HG03159 (cell line): ENCODE data around the gene TNIP1.

Experiments
- ATAC-seq: cut with Tn5 transposase; IDR thresholded peaks from one replicate; pipeline ENCODE4 v1.9.1; 2021; ENCODE audit warnings: mild to moderate bottlenecking, moderate library complexity; ENCODE audit not compliant: unreplicated experiment

The TNIP1 gene

DNA sequence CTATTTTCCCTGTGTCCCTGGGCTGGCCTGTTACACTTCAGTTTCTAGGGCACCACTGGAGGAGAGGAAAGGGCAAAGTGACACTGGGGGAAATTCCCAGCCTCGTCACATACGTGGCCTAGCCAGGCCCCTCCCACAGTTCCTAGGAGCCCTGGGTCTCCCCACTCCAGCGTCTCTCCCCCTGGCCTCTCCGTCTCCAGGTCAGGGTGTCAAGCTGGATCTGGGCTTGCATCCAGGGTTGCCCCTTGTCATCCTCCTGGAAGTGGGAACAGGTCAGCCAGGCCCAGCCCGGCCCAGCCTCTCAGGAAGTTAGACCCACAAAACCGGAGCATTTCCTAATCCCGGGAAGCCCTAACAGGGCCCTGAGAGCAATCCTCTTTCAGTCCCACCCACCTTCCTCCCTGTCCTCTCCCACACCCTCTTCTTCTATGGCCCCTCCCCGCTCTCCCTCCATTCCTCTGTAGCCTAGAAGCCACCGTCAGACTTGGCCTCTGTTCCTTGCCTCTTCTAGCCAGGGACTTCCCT, 4.7 kb upstream of the TNIP1 start:
- no peak for ATAC-seq

DNA sequence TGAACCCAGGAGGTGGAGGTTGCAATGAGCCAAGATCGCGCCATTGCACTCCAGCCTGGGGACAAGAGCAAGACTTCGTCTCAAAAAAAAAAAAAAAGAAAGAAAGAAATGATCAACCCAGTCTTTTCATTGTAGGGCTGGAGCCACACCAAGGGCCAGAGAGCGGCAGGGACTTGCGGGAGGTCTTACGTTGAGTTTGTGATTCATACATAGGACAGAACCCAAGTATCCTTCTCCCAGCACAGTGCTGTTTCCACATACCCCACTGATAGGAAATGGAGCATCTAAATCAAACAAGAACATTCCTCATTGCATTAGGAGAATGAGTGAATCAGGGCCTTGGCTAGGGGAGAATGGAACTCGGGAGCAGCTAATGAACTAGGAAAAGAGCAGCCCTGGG, 3.5 kb upstream of the TNIP1 start:
- no peak for ATAC-seq

DNA sequence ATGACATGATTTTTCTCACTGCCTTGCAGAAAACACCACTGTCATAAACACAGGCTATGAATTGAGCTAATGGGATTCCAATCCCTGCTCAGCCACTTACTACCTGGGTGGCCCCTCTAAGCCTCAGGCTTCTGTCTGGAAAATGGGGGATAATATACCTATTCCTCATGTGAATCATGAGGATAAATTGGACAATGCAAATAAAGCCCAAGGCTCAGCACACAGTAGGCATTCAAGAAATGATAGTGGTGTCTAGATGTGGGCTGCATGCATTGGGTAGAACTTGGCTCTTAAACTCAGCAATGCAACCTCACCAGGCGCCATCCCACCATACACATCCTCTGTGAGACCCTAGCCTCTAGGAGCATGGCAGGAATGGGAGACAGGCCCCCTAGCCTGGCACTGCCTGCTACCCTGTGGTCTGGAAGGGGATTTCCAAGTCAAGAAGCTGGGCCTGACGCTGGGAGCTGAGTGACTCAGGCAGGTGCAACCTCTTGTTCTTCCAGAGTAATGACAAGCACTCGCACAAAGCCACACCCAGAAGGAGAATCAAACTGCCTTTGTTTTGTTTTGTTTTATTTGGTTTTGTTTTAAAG, 2.3 kb upstream of the TNIP1 start:
- no peak for ATAC-seq

- ATAC-seq: no peak
These were observed 1.6 kb upstream of the TNIP1 start for GRCh38 chr5:151082282-151082902.

GRCh38 chr5:151081431-151082281, 822 bp upstream of the TNIP1 start:
- ATAC-seq: no peak

- ATAC-seq: no peak
These were observed 809 bp downstream of the TNIP1 start for GRCh38 chr5:151079838-151080612.

DNA sequence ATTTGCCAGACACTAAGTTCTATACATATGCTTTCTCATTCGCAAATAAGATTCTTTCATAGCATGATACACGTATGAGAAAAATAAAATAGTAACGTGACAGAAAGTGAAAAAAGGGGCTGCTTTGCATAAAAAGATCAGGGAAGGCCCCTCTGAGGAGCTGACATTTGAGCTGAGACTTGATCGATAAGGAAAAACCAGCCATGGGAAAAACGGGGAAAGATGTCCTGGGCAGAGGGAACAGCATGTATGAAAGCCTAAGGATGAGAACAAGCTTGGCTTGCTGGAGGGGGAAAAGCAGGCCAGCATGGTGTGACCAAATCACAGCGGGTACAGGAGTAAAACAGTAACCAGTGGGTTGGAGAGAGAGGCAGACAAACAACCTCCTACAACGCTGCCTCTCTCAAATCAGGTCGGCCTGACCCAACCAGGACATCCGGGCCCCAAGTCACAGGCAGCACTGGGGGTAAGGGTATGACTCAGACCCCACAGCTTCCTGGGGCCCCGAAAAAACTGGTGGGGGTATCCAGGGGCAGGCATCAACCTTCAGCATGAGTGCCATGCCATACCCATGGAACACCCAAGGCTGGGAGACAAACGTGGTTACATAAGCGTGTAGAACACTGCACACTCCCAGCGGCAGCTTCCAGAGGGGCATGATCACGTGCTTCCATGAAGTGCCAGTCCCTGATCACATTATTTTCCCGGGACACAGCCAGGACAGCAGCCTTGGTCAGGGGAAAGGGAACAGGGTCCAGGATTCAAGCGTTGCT, 2.2 kb downstream of the TNIP1 start:
- peak; percentile 60 for ATAC-seq

GRCh38 chr5:151077967-151078366, 2.9 kb downstream of the TNIP1 start:
- no peak for ATAC-seq

DNA sequence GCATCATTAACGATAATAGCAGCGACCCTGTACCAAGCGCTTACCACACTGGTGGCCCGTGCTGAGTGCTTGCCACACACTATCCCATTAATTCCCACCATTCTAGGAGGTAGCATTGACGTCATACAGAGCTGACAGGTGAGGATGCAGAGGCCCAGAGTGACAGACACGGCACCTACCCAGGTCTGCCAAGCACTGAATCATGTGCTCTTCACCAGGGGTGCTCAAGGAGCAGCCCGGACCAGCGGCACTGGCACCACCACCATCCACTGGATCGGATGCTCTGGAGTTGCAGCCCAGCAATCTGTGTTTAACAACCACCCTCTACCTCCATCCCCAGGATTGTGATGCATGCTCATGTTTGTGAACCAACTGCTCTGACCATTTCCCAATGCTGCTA, 3.4 kb downstream of the TNIP1 start:
- no peak for ATAC-seq

- ATAC-seq: no peak
These were observed 4.2 kb downstream of the TNIP1 start for GRCh38 chr5:151076616-151077015.

DNA sequence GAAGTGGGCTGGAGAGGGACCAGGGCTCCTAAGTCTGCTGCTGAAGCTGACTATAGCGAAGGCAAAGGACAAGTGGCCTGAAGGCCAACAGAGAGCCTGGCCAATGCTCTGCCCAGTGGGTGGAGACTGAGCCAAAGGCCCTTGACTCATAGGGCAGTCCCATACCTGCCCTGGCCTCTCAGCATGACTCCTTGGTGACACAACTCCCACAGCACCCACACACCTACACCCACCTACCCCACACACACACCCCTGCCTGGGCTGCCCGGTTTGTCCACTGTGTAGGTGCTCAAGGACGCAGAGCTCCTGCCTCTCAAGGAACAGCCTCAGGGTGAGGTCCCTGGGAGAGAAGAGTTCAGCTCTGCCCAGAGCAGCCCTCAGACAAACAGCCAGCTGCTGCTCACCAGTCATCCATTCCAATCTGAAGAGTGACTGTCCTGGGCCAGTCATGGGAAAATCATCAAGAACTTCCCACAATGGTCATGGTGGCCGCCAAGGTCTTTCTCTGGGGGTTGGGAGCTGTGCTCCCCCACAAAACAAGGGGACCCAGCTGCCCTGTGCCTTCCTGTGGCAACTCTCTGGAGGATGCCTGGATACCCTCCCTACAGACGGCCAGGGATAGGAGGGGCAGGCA, 5.0 kb downstream of the TNIP1 start:
- ATAC-seq: no peak

DNA sequence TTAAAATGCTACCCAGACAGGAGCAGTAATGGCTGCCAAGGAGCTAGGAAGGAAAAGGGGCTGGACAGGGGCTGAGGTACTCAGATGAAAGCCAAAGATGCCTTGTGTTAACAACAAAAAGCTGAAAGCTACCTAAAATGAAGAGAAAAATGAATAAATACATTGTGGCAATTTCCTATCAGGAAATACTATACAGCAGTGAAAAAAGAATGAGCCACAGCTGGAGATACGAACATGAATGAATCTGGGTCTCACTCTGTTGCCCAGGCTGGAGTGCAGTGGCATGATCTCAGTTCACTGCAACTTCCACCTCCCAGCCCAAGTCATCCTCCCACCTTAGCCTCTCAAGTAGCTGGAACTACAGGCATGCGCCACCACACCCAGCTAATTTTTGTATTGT, 6.3 kb downstream of the TNIP1 start:
- no peak for ATAC-seq

DNA sequence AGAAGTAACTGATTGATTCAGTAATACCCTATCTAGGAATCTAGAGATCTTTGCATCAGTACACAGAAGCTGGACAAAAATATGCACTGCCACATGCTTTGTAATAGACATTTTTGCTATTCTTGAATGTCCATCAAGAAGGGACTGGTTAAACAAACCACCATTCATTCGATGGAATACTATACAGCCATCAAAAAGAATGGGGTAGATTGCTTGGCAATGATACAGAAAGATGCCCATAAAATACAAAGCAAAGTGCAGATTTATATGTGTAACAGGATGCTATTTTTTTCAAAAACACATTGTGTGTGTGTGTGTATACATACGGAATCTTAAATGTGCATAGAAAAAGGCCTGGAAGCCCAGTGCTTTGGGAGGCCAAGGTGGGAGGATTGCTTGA, 7.6 kb downstream of the TNIP1 start:
- no peak for ATAC-seq

GRCh38 chr5:151072630-151073025, 8.2 kb downstream of the TNIP1 start:
- ATAC-seq: no peak

GRCh38 chr5:151071848-151072629, 8.8 kb downstream of the TNIP1 start:
- no peak for ATAC-seq

GRCh38 chr5:151071021-151071420, 9.8 kb downstream of the TNIP1 start:
- no peak for ATAC-seq

- no peak for ATAC-seq
These were observed 10.4 kb downstream of the TNIP1 start for GRCh38 chr5:151070449-151070848.

DNA sequence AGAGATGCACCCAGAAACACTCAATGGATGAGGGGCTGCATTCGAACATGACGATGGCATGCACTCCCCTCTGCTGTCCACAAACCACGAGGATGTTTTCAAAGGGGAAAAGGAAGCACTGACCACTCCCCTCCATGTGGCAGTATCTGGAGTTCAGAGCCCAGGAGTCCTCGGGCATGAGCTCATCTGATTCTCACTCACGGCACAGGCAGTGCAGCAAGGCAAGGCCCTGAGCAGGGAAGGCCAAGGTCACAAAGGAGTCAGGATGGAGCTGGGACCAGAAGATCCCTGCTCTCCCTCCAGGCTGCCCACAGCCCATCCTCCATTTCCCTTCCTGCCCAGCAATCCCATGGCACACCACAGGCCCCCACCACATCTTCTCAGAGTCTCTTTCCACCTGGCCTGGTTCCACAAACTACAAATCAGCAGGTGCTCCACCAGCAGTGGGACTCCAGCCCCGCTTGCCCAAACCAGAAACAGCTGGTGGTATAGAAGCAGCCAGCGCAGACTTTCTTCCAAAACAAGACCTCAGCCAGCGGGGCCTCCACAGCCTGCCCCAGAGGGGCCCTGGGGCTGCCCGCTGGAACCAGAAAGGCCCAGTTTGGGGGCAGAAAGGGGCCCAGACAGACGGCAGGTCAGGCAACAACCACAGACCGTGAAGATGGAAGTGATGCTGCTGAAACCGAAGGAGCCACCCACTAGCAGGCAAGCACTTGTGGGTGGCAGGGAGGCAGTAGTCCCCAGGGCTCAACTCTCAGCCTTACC, 12.2 kb downstream of the TNIP1 start:
- ATAC-seq: peak; percentile 66
